GM18861 (cell line): ENCODE data around the gene DNAH17.

Source experiments
- ATAC-seq: cut with Tn5 transposase; IDR thresholded peaks from one replicate; pipeline ENCODE4 v1.9.1; 2021; ENCODE audit not compliant: unreplicated experiment

DNAH17 gene

GRCh38 chr17:78433780-78434335 lies 143.3 kb downstream of the DNAH17 start:
- ATAC-seq = no peak

DNA sequence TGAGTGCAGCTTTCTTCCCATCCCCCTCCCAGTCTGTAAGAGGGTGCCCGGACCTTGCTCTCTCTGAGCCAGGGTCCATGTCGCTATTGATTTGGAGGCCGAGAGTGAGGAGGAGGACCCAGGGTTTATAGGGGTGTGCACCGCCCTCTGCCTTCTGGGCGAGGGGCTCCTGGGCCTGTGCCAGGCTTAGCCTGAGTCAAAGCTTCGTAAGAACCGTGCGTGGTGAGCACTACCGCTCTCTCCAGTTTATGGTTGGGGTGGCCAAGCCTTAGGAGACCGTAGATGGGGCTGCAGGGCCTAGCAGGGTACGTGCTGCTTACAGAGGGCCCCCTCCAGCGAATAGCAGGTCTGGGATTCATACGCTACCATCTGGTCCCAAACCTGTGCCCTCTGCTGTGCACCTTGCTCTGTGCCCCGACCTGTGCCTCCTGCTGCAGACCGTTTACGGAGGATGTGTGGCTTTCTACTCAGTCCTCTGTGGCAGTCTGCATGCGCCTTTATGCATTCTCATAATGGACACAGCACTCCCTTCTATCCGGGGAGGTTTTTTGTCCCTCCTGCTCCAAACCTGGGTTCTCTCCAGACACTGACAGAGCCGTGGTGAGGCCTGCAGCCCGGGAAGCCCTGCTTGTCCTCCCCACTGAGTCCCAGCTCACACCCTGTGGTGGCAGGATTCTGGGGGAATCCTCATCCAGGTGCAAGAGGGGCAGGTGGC lies 144.0 kb downstream of the DNAH17 start:
- ATAC-seq = no peak

- no peak for ATAC-seq
Measured at GRCh38 chr17:78432226-78433012, 144.8 kb downstream of the DNAH17 start.

DNA sequence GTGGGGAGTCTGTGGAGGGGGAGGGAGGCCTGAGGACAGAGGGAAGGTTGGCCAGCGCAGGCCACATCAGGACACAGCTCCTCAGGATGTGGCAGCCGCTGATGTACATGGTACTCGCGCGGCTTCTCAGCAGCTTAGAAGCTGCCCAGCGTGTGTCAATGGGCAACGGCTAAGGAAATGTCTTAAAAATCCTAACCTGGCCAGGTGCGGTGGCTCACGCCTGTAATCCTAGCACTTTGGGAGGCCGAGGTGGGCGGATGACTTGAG lies 145.6 kb downstream of the DNAH17 start:
- ATAC-seq = no peak

DNA sequence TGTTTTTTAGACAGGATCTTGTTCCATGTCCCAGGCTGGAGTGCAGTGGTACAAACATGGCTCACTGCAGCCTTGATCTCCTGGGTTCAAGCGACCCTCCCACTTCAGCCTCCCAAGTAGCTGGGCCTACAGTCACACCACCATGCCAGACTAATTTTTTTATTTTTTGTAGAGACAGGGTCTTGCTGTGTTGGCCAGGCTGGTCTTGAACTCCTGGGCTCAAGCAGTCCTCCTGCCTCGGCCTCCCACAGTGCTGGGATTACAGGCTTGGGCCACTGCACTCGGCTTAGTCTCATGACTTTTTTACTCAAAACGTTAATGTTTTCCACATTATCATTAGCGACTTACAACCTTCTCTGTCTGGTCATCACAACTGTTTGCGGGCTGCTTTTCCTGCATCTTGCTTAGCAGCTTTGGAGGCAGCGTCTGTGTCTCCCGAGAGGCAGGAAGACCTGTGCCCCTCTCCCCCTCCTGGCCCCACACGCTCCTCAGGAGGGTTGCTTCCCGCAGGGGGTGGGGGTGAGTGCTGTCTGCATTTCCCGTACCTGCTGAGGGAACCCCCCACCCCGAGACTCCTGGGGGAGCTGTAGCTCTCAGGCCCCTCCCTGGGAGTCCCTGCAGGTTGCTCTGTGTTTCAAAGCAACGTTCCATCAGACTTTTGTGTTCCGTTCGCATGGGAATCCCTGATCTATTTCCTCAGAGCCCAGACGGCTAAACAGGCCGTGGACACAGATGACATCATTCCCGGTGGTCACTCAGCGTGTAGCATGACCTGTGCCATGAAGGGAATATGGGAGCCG lies 146.1 kb downstream of the DNAH17 start:
- no peak for ATAC-seq

GRCh38 chr17:78429618-78429995 lies 147.6 kb downstream of the DNAH17 start:
- no peak for ATAC-seq

- no peak for ATAC-seq
Measured at GRCh38 chr17:78428836-78429617, 148.2 kb downstream of the DNAH17 start.

DNA sequence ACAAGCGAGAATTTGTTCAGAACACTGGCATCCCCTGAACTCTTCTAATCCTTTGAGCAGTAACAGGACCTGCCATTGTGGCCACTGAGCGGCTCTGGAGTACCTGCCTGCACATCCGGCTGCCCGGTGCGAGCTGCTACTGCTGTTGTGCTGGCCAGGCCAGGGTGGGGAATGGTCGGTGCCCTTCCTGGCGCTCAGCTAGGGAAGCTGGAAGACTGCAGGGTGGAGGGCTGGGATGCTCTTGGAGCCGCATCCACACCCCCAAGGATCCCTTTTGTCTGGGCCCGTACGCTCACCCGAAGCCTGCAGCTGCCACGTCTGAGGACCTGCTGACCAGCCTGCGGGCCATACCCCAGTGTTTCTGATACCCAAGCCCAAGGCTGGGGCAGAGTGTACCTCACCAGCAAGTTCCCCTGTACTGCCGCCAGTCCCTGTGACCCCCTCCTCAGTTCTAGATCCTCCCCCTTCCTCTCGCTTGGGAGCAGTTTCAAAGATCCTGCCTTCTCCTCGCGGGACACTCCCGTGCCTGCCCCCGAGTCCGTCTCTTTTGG lies 149.1 kb downstream of the DNAH17 start:
- ATAC-seq = no peak

GRCh38 chr17:78427140-78427539 lies 150.1 kb downstream of the DNAH17 start:
- no peak for ATAC-seq

DNA sequence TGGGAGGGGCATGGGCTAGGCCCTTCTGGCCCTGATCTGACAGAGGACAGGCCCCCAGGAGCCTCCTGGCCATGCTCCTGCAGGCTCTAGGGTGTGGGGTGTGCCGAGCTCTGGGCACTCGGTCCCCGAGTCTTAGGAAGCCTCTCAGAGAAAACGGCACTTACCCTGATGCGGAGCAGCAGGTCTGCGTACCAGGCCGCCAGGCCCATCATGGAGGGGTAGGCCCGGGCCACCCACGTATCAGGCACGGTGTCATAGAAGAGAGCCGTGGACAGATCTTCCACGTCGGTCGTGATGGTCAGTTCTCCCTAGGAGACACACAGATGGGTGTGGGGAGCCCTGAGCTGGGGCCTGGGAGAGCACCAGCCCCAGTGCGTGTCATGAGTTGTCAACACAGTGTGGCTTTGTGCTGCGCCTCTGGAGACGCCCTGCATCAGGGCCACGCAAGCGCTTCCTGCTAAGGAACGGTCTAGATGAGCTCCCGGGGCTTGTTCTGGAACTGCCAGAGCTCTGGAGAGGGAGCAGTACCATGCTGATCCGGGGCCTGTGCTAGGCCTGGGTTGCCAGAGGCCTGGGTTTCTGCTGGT lies 150.8 kb downstream of the DNAH17 start:
- ATAC-seq = no peak

DNA sequence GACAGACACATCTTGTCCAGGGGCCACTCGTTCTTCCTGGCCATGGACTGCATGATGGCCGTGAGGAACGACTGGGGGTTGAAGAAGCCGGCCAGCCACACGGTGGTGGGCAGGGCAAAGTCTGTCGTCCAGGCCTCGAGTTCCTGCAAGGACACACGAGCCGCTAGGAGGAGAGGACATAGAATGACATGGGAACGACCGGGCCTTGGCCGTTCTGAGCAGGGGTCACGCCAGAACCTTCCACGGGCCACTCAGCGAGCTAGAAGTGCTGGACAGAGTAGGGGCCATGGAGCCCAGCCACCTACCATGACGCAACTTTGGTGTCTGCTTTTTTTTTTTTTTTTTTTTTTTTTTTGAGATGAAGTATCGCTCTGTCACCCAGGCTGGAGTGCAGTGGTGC lies 151.8 kb downstream of the DNAH17 start:
- no peak for ATAC-seq

DNA sequence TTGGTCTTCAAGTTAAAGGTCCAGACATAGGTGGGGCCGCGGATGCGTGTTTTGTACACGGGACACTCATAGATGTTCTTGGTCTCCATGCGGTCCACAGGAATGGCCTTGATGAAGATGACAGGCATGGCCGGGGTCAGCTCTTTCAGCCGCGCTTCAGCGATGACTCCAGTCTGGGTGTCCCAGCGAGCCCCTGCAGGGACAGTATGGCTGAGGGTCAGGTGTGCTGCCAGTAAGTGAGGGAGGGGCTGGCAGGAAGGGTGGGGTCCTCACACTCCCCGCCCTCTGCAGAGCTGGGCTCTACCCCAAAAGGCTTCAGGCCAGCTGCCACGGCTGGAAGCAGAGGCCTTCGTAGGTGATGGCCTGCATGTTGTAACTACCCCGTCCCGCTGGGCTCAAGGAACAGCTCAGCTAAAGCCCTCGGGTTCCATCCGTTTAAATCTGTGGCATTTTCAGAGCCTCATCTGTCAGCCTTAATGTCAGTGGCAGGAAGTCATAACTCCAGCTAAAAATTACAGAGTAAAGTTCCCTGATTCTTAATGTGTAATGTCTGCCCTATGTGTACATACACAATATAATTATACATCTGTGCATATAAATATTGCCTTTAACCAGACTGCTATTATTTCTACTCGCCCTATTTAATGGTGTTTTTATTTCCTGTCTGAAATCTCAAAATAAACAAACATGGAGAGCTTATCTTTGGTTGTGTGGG lies 153.1 kb downstream of the DNAH17 start:
- ATAC-seq = no peak

GRCh38 chr17:78422872-78423588 lies 154.2 kb downstream of the DNAH17 start:
- no peak for ATAC-seq

DNA sequence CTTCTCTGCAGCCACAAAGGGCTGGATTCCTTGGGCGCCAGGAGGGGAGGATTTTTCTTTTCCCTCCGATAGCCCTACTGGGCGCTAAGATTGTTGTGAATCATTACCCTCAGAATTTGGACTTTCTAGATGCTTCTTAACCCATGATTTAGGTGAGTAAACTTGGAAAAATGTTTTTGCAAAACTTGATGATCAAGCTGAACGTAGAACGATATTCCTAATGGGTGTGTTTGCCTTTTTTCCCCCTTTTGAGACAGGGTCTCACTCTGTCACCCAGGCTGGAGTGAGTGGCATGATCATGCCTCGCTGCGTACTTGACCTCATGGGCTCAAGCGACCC lies 155.0 kb downstream of the DNAH17 start:
- no peak for ATAC-seq

GRCh38 chr17:78421534-78422266 lies 155.5 kb downstream of the DNAH17 start:
- ATAC-seq = no peak

- no peak for ATAC-seq
Measured at GRCh38 chr17:78421084-78421533, 156.1 kb downstream of the DNAH17 start.

DNA sequence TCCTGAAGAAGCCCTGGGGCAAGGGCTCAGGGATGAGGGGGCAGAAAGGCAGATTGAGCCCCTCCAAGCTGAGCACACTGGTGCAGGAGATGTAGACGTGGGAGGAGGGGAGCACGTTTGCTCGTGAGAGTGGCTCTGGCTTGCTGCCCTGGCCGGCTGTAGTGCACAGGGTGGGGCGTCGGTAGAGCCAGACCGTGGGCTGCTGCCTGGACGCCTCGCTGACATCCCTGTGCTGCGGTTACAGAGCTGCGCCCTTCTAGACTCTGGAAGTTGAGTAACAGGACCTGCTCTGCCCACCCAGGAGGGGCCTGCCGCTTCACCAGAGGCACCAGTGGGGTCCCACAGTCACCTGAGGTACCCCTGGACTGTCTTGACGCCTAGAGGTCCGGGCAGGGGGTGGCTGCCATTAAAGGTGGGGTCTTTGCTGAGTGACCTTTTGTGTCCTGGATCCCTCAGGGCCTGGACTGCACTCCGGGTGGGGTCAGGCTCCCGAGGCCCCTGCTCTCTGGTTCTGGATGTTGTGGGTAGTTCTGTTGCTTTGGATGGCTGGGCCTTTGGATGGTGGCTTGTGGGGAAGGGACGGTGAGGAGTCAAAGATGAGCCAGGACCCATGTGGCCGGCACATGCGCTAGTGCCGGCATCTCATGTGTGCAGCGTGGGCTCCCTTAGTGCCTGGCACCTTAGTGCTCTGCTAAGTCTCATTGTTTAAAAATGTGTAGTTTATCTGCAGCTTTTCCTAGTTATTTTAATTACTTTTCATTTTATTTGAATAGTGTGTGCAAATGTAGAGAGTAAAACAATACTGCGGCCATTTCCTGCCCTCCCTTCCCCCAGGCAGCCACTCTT lies 157.0 kb downstream of the DNAH17 start:
- no peak for ATAC-seq
